BJ (cell line): Measurements from ENCODE around the gene MYO7A. TPM values are rescaled to one million over a fixed set of nuclear protein-coding genes. Genes with fewer than 3 reads are reported as not detected.

ENCODE experiments used
- CTCF ChIA-PET: fragments of 350-600 bp; formaldehyde crosslinking; extraction: SDS; loops from one replicate; lab custom pipeline; 2021; ENCODE audit warnings: antibody characterized with exemption, inconsistent platforms; lab: Yijun Ruan, JAX
- POLR2A ChIA-PET: fragments of 300-600 bp; sonication (Branson Sonifier 250); formaldehyde crosslinking; extraction: SDS; loops from one replicate; lab custom pipeline; 2021; ENCODE audit warnings: antibody characterized with exemption; lab: Charles Lee
- DNase-seq: peaks from one replicate; pipeline ENCODE4 v3.0.0-alpha.2; 2011; ENCODE audit warnings: low read depth
- H3K27me3 ChIP-seq: 2 replicates; pipeline ENCODE4 v1.6.0; 2011; ENCODE audit warnings: low read length; ENCODE audit not compliant: control insufficient read depth, insufficient read depth
- H3K36me3 ChIP-seq: 2 replicates; pipeline ENCODE4 v1.5.1; 2011; ENCODE audit warnings: low read length; ENCODE audit not compliant: control insufficient read depth, insufficient read depth
- H3K4me3 ChIP-seq: 2 replicates; pipeline ENCODE4 v1.5.1; 2011; ENCODE audit warnings: low read depth, mild to moderate bottlenecking, control low read depth, low read length
- polyA plus RNA-seq: library from polyadenylated mRNA; depleted of rRNA; stranded (reverse); fragments of >200 nt; gene quantifications from 2 replicates; pipeline ENCODE4 v1.2.3, GENCODE V29; 2011
- TF ChIP-seq, protein P1 (sequence below): IDR thresholded peaks from 2 replicates; pipeline ENCODE4 v1.5.1; 2011; ENCODE audit warnings: low read depth, mild to moderate bottlenecking, control low read depth, inconsistent platforms, low read length, moderate library complexity; ENCODE audit not compliant: insufficient read depth

Gene MYO7A
- polyA plus RNA-seq, 1 experiment = 0.01 TPM

- ChIA-PET POLR2A (no interaction called here), CTCF (no interaction called here)
- DNase-seq = no peak
- H3K4me3 ChIP-seq = no peak overlapping the region
- H3K27me3 ChIP-seq = peaks cover 2% of the 10 kb centered on the region
- TF ChIP-seq, protein P1, sequence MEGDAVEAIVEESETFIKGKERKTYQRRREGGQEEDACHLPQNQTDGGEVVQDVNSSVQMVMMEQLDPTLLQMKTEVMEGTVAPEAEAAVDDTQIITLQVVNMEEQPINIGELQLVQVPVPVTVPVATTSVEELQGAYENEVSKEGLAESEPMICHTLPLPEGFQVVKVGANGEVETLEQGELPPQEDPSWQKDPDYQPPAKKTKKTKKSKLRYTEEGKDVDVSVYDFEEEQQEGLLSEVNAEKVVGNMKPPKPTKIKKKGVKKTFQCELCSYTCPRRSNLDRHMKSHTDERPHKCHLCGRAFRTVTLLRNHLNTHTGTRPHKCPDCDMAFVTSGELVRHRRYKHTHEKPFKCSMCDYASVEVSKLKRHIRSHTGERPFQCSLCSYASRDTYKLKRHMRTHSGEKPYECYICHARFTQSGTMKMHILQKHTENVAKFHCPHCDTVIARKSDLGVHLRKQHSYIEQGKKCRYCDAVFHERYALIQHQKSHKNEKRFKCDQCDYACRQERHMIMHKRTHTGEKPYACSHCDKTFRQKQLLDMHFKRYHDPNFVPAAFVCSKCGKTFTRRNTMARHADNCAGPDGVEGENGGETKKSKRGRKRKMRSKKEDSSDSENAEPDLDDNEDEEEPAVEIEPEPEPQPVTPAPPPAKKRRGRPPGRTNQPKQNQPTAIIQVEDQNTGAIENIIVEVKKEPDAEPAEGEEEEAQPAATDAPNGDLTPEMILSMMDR = no peak
- H3K36me3 ChIP-seq = no peaks in the 10 kb centered on the region
Observed at GRCh38 chr11:77159937-77160495, 32.0 kb downstream of the MYO7A start.

DNA sequence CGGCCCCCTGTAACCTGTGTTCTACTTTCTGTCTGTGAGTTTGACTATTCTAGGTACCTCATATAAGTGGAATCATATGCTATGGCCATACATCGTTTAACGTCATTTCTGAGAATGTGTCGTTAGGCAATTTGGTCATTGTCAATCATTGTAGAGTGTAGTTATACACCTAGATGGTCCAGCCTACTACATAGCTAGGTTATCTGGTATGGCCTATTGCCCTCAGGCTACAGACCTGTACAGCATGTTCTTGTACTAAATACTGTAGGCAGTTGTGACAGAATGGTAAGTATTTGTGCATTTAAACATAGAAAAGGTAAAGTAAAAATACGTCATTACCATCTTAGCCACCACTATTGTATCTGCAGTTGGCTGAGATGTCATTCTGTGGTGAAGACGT lies 35.2 kb downstream of the MYO7A start:
- CTCF ChIA-PET = interaction anchor here (2.3 kb wide), 1 partner anchor 36 kb away, joined by 6 read pairs; no protein-coding TSS in a partner anchor
- Histone ChIP-seq H3K4me3 (no peak overlapping the region), H3K27me3 (peaks cover 2% of the 10 kb centered on the region), H3K36me3 (no peaks in the 10 kb centered on the region)
- no peak for DNase-seq
- POLR2A ChIA-PET = no interaction called here
- TF ChIP-seq, protein P1 = no peak

DNA sequence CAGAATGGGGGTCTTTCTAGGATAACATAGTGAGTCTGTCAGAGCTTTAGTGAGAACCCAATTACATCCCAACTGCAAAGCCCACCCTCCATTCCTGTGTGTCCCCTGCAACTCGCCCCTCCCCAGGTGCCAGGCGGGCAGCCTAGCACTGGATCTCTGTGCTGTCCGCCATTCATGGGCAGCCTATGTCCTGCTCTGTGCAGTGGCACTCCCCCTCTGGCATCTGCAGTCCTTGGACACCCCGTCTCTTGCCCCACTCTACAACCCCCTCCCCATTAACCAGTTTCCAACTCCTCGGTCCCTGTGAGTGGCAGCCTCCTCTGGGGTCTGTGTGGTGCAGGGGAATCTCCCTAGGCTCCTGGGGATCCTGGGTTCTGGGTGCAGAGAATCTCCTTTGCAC lies 37.0 kb downstream of the MYO7A start:
- ChIA-PET POLR2A (no interaction called here), CTCF (interaction anchor here (1.2 kb wide), 1 partner anchor 9 kb away, joined by 4 read pairs; no protein-coding TSS in a partner anchor)
- no peak for DNase-seq
- TF ChIP-seq, protein P1 = no peak
- Histone ChIP-seq H3K36me3 (no peaks in the 10 kb centered on the region), H3K27me3 (no peaks in the 10 kb centered on the region; the same call in none of the 2 replicates), H3K4me3 (no peak overlapping the region)

GRCh38 chr11:77166021-77166420 lies 38.0 kb downstream of the MYO7A start:
- H3K36me3 ChIP-seq = no peaks in the 10 kb centered on the region
- ChIA-PET CTCF (interaction anchor here (0.6 to 1.5 kb wide), 4 partner anchors 8 to 133 kb away, joined by 3 to 4 read pairs (median 4); no protein-coding TSS in a partner anchor), POLR2A (no interaction called here)
- no peaks in the 10 kb centered on the region; the same call in none of the 2 replicates for H3K27me3 ChIP-seq
- TF ChIP-seq, protein P1 = no peak
- DNase-seq = no peak
- no peak overlapping the region for H3K4me3 ChIP-seq

DNA sequence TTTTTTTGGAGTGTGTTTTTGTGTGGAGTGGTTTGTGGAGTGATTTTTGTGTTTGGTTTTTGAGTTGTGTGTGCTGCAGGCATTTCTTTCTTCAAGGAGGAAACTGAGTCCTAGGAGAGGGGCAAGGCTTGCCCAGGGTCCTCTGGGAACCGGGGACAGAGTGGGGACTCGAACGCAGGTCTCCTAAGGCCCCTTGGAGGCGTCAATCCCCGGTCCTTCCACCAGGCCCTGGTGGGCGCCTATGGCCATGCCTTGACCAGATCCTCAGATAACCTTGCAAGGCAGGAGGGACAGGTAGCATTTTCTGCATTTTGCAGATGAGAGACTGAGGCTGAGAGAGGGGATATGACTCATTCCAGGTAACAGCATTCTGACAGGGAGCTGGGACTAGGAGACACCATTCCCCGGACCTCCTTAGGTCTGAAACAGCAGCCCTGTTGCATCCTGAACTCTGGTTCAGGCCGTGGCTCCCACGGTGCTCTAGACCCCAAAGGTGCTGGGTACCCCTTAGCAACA lies 39.1 kb downstream of the MYO7A start:
- ChIA-PET POLR2A (no interaction called here), CTCF (interaction anchor here (1.5 kb wide), 1 partner anchor 40 kb away, joined by 4 read pairs; no protein-coding TSS in a partner anchor)
- H3K4me3 ChIP-seq = no peak overlapping the region
- H3K27me3 ChIP-seq = no peaks in the 10 kb centered on the region; the same call in none of the 2 replicates
- TF ChIP-seq, protein P1 = no peak
- DNase-seq = no peak
- H3K36me3 ChIP-seq = no peaks in the 10 kb centered on the region
